Neural progenitor cell (in vitro differentiated cells): ENCODE results near the gene ITPRID1.

Experiments
- CTCF ChIP-seq: fragments of 200-600 bp; sonication (generic); IDR thresholded peaks from 2 replicates; pipeline ENCODE4 v1.5.1; 2017; ENCODE audit warnings: antibody characterized with exemption, mild to moderate bottlenecking
- EZH2 ChIP-seq: fragments of 200-600 bp; sonication (generic); IDR thresholded peaks from 2 replicates; pipeline ENCODE4 v1.6.1; 2017; ENCODE audit warnings: antibody characterized with exemption, mild to moderate bottlenecking, moderate library complexity
- EZH2phosphoT487 ChIP-seq: fragments of 200-600 bp; sonication (generic); IDR thresholded peaks from 2 replicates; pipeline ENCODE4 v1.6.1; 2017; ENCODE audit warnings: antibody characterized with exemption

DNA sequence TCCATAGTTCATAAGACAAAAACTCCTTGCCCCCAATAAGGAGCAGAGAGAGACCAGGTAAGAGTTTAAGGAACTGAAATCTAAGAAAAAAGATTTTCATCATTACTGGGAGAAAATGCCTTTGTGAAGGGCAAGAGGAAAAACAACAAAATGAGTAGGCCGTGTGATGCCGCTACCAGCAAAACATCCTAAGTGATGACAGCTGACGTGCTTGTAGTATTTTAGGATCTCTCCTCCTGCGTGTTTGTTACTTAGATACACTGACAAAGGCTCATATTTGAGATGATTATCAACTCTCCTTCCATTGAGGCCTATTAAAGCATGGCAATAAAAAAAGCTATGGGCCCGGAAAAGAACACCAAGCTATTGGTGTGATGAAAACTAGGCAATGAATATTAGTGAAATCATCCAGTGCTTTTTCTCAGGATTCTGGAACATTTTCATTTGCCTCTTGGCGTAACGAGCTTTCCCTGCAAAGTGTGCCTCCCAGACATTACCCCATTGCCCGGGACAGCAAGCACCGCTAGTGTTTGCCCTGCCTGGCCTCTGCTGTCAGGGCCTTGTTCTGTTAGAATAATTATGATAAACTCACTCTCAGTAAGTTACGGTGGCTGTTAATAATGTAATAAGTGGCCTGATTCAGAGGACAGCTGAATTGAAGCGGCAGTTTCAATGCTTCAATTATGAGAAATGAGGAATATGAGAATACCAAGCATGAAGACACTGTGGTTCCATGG, 36.8 kb upstream of the ITPRID1 start:
- TF ChIP-seq CTCF (no peak), EZH2phosphoT487 (no peak), EZH2 (no peak)
